Sciatic nerve (tissue), 2 donors: ENCODE data around the gene CNTN5. TPM values are rescaled to one million over a fixed set of nuclear protein-coding genes. Genes with fewer than 3 reads are reported as not detected.

Experiments used
- ATAC-seq: fragments of 200-7000 bp; cut with Tn5 transposase; one replicate; pipeline ENCODE4 v1.9.1; 2020; ENCODE audit warnings: mild to moderate bottlenecking, moderate library complexity
- DNase-seq: peaks from one replicate; pipeline ENCODE4 v3.0.0-alpha.2; 2020; ENCODE audit warnings: low spot score
- intact Hi-C: fragments of 100-400 bp; cut with DNase I; formaldehyde crosslinking; loops from one replicate; pipeline ENCODE4 v1.14.2; 2022
- total RNA-seq: library from RNA; stranded (reverse); fragmentation: NEBNext Ultra II Directional; extraction: Animal tissue kit (Norgen Biotek cat#: 25700); gene quantifications from one replicate; pipeline ENCODE4 v1.2.1, GENCODE V29; 2021
- donor health status: DM: no; HTN: no; CAD: no.
- donor health status: DM: no; HTN: no; CAD: no.

CNTN5 gene
- total RNA-seq, 1 donor from 2014 or later: not detected

DNA sequence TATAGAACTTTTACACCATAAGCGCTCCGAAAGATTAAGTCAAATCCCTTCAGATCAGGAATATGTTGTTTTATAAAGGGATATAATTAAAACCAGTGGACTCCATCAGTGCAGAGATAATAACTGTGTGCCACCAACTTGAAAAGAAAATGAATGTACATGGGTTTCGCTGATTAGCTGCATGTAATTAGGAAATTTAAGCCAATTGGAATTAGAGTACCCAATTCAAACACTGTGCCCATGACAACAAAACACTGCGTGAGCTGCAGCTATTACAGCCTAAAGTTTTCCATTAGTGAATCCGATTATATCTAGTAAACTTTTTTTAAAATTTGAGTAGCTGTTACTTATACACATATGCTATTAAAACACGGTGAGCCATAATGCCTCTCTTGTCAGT is 1274.0 kb downstream of the CNTN5 start:
- ATAC-seq: no peak
- intact Hi-C loops: no loop called here
- DNase-seq: no peak

DNA sequence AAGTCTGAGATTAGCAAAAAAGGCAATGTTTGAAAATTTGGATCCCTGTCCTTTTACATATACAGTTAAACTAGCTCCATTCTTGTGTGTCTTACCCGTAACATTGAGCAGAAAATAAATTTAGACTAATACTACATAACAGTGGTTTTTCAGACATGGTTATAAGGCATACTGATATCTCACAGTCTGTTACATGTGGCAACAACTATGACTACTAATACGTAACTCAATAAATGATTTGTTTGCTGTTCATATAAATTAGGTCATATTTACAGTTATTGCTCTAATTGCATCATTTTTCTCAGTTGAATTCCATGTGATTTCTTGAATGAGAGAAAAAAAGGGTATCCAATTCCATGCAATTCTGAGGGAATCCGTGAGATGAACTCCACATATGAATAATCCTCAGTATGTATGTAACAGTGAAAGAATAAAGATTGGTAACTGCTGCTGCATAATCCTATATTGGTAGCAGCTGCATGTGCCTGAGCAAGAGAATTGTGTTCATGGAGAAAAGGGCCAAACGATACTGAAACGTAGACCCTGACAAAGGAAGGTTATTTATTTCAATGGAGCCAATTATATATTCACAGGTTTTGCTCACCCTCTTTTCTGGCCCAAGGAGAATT is 1275.4 kb downstream of the CNTN5 start:
- DNase-seq (no peak), ATAC-seq (no peak)
- intact Hi-C loops: no loop called here

DNA sequence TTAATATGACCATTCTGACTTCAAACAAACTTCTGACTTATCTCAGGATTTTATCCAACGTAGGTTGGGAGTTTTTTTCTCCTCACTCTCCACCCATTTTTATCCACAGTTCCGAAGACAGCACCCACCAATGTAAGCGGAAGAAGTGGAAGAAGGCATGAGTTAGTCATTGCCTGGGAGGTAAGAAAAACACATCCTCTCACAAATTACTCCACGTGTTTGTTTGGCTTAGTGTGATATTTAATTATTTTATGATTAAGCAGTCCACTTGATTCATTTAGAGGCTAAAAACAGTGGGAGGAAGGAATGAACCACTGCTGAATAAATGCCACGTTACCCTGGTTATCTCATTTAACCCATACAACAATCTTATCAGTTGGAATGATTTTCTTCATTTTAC is 1276.8 kb downstream of the CNTN5 start:
- intact Hi-C loops: no loop called here
- ATAC-seq (no peak), DNase-seq (no peak)

DNA sequence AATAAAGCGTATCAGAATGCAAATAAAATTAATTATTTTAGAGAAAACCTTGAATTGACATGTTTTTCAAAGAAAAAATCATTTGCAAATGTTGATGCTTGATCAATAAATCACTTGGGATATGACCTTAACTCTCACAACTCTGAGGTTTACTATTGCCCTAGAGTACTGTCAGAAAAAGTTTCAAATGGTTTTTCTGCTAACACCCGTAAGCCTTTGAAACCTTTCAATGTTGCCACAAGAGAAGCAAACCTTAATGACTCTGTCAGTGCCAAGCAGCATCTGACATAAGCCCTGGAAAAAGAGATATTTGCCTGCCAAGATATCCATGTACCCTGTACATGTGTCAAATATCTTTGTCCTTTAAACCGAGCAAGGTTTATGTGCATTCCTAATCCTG is 1282.1 kb downstream of the CNTN5 start:
- DNase-seq (no peak), ATAC-seq (no peak)
- intact Hi-C loops: no loop called here

DNA sequence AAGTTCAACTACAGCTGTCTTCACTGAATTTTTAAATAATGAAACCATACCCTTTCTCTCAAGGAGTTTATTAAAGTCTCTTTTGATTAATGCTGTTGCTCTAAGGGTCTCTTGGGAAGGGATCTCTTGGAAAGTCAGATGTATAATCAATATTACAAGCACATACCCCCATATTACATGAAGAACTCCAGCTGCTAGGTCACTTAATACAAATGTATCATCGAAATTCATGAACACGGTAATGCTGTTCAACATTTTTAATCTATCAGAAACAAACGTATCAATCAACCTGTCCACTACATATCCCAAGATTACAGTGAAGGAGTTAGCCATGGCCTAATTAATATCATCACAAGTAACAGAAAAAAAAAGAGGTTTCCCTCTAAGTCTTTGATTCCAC is 1283.1 kb downstream of the CNTN5 start:
- DNase-seq (no peak), ATAC-seq (no peak)
- intact Hi-C loops: no loop called here

DNA sequence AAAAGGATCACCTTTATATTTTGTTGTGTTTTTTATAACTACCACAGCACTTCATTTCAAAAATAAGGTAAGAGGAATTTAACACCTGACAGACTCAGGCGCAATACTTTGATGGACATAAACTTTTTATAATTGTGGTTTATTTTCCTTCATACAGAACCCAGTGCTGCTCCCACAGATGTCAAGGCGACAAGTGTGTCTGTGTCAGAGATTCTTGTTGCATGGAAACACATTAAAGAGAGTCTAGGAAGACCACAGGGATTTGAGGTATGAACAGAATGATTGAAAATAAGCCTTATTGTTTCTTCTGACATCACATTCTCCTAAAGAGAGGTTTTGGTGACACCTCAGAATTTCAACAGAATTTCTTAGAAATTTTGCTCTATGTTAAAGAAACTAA is 1287.5 kb downstream of the CNTN5 start:
- DNase-seq: no peak
- intact Hi-C loops: no loop called here
- no peak for ATAC-seq

DNA sequence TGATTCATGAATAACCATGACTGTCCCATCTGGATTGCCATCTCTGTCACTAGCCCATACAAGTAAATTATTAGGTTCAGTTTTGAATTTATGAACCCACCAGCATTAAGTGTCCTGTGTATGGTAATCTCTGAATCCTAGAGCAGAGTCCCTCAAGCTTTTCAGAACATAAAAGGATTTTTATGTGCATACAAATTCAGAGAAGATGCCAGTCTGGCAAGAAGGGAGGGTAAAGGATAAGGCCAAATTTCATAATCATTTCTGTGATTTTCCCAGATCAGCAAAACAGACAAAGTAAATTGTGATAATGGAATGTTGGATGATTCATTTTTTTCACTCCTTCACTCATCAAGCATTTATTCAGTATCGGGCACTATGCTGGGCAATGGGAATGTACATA is 1295.2 kb downstream of the CNTN5 start:
- ATAC-seq: no peak
- no peak for DNase-seq
- intact Hi-C loops: no loop called here

DNA sequence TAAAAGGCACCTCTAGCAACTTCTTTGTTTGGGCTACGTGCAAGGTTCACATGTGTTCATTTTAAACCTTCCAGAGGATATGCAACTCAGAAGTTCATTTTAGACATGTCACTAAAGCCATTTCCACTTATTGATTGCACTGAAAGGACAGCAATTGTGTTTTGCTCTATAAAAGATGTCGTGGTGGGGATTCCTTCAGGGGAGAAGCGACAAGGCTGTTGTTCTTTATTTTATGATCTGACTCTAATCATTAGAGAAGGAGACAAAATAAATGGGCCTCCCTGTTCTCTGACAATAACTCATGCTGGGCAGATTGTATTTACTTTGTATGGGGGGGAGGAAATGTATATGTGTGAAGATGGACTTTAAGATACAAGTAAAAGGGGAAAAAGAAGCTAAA is 1296.2 kb downstream of the CNTN5 start:
- no peak for ATAC-seq
- intact Hi-C loops: no loop called here
- no peak for DNase-seq

DNA sequence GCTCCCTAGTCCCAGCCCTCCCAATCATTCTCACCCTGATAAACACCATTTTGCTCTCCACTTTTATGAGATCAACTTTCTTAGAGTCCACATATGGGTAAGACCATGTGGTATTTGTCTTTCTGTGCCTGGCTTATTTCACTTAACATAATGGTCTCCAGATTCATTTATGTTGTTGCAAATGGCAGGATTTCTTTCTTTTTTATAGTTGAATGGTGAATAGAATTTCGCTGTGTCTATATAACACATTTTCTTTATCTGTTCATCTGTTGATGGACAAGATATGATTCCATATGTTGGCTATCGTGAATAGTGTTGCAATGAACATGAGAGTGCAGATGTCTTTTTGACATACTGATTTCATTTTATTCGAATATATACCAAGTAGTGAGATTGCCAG is 1298.9 kb downstream of the CNTN5 start:
- intact Hi-C loops: no loop called here
- ATAC-seq: no peak
- DNase-seq: no peak

DNA sequence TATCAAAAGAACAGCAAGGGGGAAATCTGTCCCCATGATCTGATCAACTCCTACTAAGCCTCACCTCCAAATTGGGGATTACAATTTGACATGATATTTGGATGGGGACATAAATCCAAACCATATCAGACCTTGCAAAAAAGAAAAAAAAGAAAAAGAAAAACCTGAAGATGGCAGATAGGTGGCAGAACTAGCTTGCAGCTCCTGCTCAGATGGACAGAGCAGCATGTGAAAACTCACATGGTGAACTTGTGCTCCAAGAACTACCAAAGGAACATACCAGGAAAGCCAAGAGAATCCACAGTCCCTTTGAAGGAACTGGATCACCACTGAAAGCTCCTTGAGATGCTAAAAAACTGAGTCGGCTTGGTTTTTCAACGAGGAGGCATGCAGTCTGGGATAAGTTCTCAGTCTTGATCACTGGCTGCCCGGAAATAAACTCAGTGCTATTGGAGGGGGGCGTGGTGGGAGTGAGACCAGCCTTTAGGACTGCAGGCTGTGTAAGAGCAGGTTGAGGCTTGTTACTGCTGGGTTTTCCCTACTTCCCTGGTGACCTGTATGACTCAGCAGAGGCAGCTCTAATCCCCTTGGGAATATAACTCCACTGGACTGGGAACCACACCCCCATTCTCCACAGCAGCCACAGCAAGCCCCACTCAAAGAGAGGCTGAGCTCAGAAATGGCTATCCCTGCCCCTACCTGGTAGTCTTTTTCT is 1308.0 kb downstream of the CNTN5 start:
- ATAC-seq (no peak), DNase-seq (no peak)
- intact Hi-C loops: no loop called here

DNA sequence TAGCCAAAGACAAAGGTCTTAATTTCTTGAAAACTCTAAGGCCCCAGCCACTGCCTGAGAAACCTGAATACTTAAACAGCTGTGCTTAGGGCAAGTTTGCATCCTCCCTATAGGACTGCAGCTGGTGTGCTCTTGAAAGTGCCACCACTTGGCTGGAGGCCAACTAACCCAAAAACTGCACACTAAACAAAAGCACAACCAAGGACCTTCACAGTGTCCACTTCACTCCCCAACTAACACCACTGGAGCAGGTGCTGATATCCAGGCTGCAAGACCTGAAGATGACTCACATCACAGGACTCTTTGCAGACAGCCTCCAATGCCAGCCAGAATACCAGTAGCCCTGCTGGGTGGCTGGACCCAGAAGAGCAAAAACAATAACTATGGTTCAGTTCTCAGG is 1308.6 kb downstream of the CNTN5 start:
- ATAC-seq (no peak), DNase-seq (no peak)
- intact Hi-C loops: no loop called here

DNA sequence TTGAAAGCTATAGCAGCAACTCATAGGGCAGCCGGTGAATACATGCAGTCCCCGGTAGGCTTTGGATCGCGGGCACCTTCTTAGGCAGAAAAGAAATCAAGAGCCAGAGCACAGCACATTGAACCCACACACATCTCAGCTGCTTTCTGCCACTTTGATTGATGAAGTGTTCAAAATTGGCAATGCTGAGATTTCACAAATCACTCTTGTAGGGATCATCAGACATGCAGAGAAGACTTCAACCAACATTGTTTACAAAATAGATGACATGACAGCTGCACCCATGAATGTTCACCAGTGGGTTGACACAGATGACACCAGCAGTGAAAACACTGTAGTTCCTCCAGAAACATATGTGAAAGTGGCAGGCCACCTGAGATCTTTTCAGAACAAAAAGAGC is 1316.1 kb downstream of the CNTN5 start:
- no peak for ATAC-seq

DNA sequence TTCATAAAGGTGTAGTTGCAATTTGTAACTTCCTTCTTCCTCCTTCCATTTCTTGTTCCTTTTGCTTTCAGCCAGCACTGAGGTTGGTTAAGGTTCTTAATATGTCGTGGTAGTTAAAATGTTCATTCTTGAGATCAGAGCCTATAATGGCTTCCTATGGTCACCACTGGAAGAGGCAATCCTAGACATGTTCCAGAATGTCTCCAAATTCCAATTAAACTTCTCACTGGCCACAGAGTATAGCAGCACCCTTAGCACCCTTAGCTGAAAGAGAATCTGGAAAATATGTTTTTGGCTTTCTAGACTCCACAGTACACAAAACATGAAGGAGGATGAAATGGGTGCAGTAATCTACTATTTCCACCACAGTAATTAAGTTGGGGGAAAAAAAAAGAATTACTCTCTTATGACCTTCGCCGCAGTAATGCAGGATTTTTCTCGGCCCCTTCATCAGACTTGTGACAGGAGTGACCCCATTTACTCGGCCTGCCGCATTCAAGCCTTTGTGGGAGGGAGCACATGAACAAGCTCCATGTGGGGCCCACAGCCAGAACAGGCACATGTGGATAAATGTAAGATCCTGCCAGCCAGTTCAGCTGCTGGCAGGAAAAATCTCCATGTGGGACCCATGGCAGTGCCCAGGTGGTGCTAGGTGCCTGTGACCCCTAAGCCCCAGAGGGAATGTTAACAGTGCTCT is 1317.5 kb downstream of the CNTN5 start:
- intact Hi-C loops: no loop called here
- no peak for ATAC-seq
- DNase-seq: no peak

More for the DNA sequence above, 1316.1 kb downstream of the CNTN5 start:
- no peak for DNase-seq
- intact Hi-C loops: no loop called here

DNA sequence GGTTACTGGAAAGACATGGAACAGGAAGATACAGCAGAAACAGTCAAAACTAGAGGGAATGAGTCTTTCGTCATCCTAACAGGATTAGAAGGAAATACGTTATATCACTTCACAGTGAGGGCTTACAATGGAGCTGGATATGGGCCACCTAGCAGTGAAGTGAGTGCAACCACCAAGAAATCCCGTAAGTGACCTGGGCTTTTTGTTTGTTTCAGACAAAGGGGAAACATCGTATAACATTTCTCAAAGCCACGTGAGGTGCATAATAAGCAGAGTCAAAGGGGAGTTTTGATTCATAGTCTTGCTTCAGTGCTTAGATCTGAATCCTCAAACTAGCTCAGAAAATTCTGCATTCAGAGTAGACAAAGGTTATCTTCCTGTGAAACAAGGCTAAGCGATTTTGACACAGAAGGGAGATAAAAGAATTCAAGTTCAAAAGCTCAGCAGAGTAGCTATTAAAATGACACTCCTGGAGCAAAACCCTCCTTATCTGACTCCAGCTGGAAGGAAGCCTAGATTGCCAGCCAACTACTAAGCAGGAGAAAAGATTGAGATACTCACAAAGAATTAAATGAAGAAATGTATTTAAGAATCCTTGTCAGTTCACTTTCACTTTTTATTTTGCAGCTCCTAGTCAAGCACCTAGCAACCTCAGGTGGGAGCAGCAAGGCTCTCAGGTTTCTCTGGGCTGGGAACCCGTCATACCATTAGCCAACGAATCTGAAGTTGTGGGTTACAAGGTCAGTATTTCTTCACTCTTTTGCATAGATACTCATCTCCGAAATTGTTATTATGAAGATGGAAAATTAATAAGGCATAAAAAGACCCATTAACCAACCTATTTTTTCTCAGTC is 1319.9 kb downstream of the CNTN5 start:
- no peak for DNase-seq
- intact Hi-C loops: no loop called here
- ATAC-seq: no peak

DNA sequence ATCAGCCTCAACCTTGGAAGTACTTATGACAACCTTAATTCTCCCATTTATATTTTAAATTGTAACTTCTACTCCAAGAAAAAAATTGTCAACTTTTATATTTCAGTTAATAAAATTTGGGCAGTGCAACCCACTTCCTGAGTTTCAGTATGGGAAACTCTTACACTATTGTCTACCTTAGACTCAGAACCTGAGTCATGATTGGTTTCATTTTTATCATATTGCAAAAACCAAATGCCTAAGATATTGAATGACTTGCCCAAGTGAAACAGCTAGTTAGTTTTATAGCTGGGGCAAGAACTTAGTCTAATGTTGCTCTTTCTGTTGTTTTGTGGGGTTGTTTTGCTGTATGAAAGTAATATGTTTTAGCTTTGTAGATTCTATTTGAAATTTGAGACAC is 1332.3 kb downstream of the CNTN5 start:
- DNase-seq (no peak), ATAC-seq (no peak)
- intact Hi-C loops: no loop called here

DNA sequence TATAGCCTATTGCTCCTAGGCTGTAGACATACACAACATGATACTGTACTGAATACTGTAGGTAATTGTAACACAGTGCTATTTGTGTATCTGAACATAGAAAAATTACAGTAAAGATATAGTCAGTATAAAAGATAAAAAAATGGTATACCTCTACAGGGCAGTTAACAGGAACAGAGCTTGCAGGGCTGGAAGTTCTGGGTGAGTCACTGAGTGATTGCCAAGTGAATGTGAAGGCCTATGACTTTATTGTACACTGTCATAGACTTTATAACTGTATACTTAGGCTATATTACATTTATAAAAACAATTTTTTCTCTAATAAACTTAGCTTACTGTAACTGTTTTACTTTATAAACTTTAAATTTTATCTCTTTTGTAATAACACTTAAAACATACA is 1334.0 kb downstream of the CNTN5 start:
- intact Hi-C loops: no loop called here
- no peak for DNase-seq
- ATAC-seq: no peak

DNA sequence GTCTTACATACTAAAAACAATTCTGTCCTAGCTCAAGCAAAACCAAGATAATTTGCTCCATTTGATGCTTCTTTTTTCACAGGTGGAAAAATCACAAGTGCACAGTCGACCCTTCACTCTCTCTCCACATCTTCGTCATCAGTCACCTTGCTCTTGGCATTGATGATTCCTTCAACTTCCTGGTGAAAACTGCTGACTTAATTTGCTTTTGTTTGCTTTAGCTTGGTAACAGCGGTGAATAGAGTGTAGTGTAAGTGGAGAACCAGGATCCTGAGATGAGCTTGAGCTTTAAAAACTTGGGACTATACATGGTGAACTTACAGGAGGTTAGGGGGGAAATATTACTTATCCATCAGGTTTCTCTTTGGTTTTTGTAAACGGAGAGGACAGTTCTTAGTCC is 1335.3 kb downstream of the CNTN5 start:
- DNase-seq (no peak), ATAC-seq (no peak)
- intact Hi-C loops: no loop called here

DNA sequence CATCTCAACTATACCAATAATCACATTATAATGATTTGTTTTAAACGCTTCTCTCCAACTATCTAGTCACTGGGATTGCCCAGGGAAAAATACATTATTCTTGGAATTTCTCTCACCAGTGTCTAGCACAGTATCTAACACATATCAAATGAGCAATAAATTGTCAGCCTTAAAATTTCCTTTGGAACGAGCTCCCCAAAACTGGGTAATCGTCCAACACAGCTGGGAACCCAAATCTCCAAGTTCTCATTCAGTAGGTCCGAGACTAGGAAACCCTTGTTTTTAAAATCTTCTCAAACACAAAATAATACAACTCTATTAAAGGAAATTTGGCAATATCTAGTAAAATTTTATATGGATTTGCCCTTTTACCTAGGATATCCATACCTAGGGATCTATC is 1338.5 kb downstream of the CNTN5 start:
- no peak for DNase-seq
- intact Hi-C loops: no loop called here

DNA sequence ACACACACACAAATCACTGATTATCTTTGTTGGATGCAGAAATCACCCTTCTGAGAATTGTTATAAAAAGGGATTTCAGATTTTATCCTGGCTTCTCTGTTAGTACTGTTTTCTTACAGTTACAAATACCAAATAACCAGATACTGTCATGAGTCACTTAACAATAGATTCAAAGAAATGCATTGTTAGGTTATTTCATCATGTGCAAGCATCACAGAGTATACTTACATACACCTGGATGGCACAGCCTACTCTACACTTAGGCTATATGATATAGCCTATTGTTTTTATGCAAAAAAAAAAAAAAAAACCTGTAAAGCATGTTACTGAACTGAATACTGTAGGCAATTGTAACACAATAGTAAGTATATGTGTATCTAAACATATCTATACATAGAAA is 1347.1 kb downstream of the CNTN5 start:
- DNase-seq (no peak), ATAC-seq (no peak)
- intact Hi-C loops: no loop called here

More for the DNA sequence above, 1338.5 kb downstream of the CNTN5 start:
- no peak for ATAC-seq
